ENCODE data around the gene HSPA4L. TPM values are rescaled to one million over a fixed set of nuclear protein-coding genes. Genes with fewer than 3 reads are reported as not detected.

HSPA4L gene
- total and polyA plus RNA-seq, 2 donors (not counting 1 experiment from before 2014, with no cell fraction given): not detected

DNA sequence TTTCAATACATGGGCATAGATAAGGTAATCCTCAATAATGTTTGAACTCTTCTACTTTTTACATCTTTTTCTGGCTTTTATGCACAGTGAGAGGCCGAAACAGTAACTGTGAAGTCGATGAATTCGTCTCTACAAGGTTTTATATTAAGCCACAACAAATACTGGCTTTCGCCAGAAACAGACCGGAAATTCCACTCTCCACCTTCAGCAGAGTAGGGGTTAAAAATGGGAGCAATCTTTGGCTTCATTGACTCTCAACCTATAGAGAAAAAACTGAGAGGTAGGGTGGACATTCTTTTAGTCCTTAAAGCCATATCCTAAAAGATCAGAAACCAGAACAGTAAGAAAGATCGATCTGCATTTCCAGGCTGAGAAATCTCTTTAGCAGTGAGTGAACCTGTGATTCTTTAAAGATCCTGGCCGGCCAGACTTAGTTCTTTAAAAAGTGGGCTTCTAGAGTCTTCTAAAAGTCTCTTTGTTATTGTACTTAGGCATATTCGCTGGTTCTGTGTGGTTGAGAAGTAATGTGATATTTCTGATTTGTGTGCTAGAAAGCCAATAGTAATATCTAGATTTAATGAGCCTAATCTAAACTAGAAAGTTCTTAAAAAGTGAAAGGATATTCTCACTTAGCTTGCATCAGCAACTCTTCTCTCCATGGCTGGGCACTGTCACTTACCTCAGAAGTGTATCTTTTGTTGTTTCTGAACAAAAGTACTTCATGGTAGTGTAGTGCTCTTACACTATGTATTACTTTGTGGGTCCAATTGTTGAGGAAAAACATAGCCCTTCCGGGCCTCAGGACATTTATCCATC lies 2.0 kb downstream of the HSPA4L start:
- ChIA-PET CTCF (no interaction called here), POLR2A (no interaction called here)
- no peaks in the 10 kb centered on the region for H3K36me3 ChIP-seq (replicated peaks in 1 of 2; ENCODE audit: control extremely low read depth in 1 of 2, control insufficient read depth in 1 of 2, extremely low read depth in 1 of 2, insufficient read depth in 2 of 2, low read length in 1 of 2)
- H3K9me3 ChIP-seq (ENCODE audit: control extremely low read depth in 1 of 3, control insufficient read depth in 2 of 3, insufficient read depth in 1 of 3, low read length in 2 of 3): peaks cover 0 to 15% (median 0%) of the 10 kb centered on the region in 3 donors
- ATAC-seq (ENCODE audit: low read depth): no peak
- H3K4me1 ChIP-seq (ENCODE audit: control insufficient read depth in 2 of 2, insufficient read depth in 2 of 2, low read length in 2 of 2): peaks cover 21% of the 10 kb centered on the region in 2 donors
- H2AFZ ChIP-seq (ENCODE audit: insufficient read depth, low read depth, low read length, poor library complexity, severe bottlenecking): no peak overlapping the region
- 63% methylated on average over 2 of the region's 9 CpGs for WGBS (ENCODE audit: insufficient coverage)
- intact Hi-C loops (cut with micrococcal nuclease): no loop called here
- H3K27ac ChIP-seq (ENCODE audit: low read length in 2 of 2): no peak overlapping the region
- TF ChIP-seq EZH2 (IDR thresholded peaks at IDR 0.05; ENCODE audit: borderline replicate concordance, insufficient read depth, low read depth, low read length, poor library complexity, severe bottlenecking): no peak
- TF ChIP-seq CTCF (IDR thresholded peaks at IDR 0.05): no peak
- no peaks in the 10 kb centered on the region for H3K79me2 ChIP-seq (ENCODE audit: control insufficient read depth, insufficient read depth, low read length)
- Mint-ChIP-seq H3K4me3 (no peak overlapping the region), H3K27me3 (peaks cover 47% of the 10 kb centered on the region), H3K4me1 (peaks cover 20% of the 10 kb centered on the region), H3K9me3 (ENCODE audit: insufficient read depth) (no peaks in the 10 kb centered on the region), H3K27ac (no peak overlapping the region)
- no peak overlapping the region for H3K9ac ChIP-seq (ENCODE audit: low read length)
- no peak for DNase-seq
- no peak overlapping the region for H3K4me3 ChIP-seq (ENCODE audit: control extremely low read depth in 1 of 5, extremely low read depth in 1 of 5, insufficient read depth in 1 of 5, low read depth in 2 of 5, low read length in 4 of 5)
- H4K20me1 ChIP-seq (ENCODE audit: control insufficient read depth, insufficient read depth, low read length, poor library complexity, severe bottlenecking): no peaks in the 10 kb centered on the region
- H3K4me2 ChIP-seq (replicated peaks; ENCODE audit: low read depth, low read length, poor library complexity, severe bottlenecking): no peak overlapping the region
- peaks cover 2 to 41% (median 32%) of the 10 kb centered on the region in 4 experiments for H3K27me3 ChIP-seq (replicated peaks in 1 of 4; ENCODE audit: control extremely low read depth in 1 of 4, control insufficient read depth in 3 of 4, insufficient read depth in 4 of 4, low read length in 3 of 4)

DNA sequence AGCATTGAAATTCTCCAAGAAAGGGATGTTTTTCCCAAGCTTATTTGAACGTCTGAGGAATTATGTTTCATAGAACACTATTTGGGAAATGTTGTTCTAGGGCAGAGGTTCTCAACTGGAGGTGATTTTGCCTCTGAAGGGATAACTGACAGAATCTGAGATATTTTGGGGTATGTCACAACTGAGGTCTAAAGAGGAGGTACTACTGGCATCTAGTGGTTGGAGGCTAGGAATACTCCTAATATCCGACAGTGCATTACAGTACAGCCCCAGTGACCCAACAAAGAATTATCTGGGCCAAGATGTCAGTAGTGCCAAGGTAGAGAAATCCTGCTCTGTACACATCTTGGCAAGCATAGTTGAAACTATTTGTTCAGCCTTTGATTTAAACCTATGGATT lies 6.4 kb downstream of the HSPA4L start:
- H3K4me3 Mint-ChIP-seq: no peak overlapping the region
- ChIA-PET CTCF (interaction anchor here (0.6 kb wide), 1 partner anchor 305 kb away, joined by 4 read pairs; no protein-coding TSS in a partner anchor), POLR2A (no interaction called here)
- no peaks in the 10 kb centered on the region for H3K79me2 ChIP-seq (ENCODE audit: control insufficient read depth, insufficient read depth, low read length)
- no peak overlapping the region for H3K9ac ChIP-seq (ENCODE audit: low read length)
- H3K36me3 ChIP-seq (replicated peaks in 1 of 2; ENCODE audit: control extremely low read depth in 1 of 2, control insufficient read depth in 1 of 2, extremely low read depth in 1 of 2, insufficient read depth in 2 of 2, low read length in 1 of 2): no peaks in the 10 kb centered on the region
- peaks cover 21% of the 10 kb centered on the region for H3K27me3 Mint-ChIP-seq
- no peak overlapping the region for H3K27ac ChIP-seq (ENCODE audit: low read length in 2 of 2)
- no peak overlapping the region for H3K27ac Mint-ChIP-seq
- no peak for TF ChIP-seq EZH2 (IDR thresholded peaks at IDR 0.05; ENCODE audit: borderline replicate concordance, insufficient read depth, low read depth, low read length, poor library complexity, severe bottlenecking)
- TF ChIP-seq CTCF (IDR thresholded peaks at IDR 0.05): no peak
- H3K27me3 ChIP-seq (replicated peaks in 1 of 4; ENCODE audit: control extremely low read depth in 1 of 4, control insufficient read depth in 3 of 4, insufficient read depth in 4 of 4, low read length in 3 of 4): peaks cover 0 to 8% (median 3%) of the 10 kb centered on the region in 4 experiments
- H3K4me2 ChIP-seq (replicated peaks; ENCODE audit: low read depth, low read length, poor library complexity, severe bottlenecking): no peak overlapping the region
- WGBS (ENCODE audit: insufficient coverage): 100% methylated on average over 1 of the region's 2 CpGs
- intact Hi-C loops (cut with micrococcal nuclease): no loop called here
- no peaks in the 10 kb centered on the region for H4K20me1 ChIP-seq (ENCODE audit: control insufficient read depth, insufficient read depth, low read length, poor library complexity, severe bottlenecking)
- no peak overlapping the region for H2AFZ ChIP-seq (ENCODE audit: insufficient read depth, low read depth, low read length, poor library complexity, severe bottlenecking)
- no peaks in the 10 kb centered on the region for H3K9me3 ChIP-seq (ENCODE audit: control extremely low read depth in 1 of 3, control insufficient read depth in 2 of 3, insufficient read depth in 1 of 3, low read length in 2 of 3)
- no peak for ATAC-seq (ENCODE audit: low read depth)
- H3K4me1 ChIP-seq (ENCODE audit: control insufficient read depth in 2 of 2, insufficient read depth in 2 of 2, low read length in 2 of 2): no peaks in the 10 kb centered on the region
- no peak for DNase-seq
- no peaks in the 10 kb centered on the region for H3K4me1 Mint-ChIP-seq
- no peaks in the 10 kb centered on the region for H3K9me3 Mint-ChIP-seq (ENCODE audit: insufficient read depth)
- H3K4me3 ChIP-seq (ENCODE audit: control extremely low read depth in 1 of 5, extremely low read depth in 1 of 5, insufficient read depth in 1 of 5, low read depth in 2 of 5, low read length in 4 of 5): no peak overlapping the region
